Measurements from ENCODE around the gene ZNF37A.

DNA sequence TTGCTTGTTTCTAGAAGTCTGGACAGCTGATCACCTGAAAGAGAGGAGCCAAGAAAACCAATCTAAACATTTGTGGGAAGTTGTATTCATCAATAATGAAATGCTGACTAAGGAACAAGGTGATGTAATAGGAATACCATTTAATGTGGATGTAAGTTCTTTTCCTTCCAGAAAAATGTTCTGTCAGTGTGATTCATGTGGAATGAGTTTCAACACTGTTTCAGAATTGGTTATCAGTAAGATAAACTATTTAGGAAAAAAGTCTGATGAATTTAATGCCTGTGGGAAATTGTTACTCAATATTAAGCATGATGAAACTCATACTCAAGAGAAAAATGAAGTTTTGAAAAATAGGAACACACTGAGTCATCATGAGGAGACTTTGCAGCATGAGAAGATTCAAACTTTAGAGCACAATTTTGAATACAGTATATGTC is 39.8 kb upstream of the ZNF37A start:
- TF ChIP-seq, protein P1, sequence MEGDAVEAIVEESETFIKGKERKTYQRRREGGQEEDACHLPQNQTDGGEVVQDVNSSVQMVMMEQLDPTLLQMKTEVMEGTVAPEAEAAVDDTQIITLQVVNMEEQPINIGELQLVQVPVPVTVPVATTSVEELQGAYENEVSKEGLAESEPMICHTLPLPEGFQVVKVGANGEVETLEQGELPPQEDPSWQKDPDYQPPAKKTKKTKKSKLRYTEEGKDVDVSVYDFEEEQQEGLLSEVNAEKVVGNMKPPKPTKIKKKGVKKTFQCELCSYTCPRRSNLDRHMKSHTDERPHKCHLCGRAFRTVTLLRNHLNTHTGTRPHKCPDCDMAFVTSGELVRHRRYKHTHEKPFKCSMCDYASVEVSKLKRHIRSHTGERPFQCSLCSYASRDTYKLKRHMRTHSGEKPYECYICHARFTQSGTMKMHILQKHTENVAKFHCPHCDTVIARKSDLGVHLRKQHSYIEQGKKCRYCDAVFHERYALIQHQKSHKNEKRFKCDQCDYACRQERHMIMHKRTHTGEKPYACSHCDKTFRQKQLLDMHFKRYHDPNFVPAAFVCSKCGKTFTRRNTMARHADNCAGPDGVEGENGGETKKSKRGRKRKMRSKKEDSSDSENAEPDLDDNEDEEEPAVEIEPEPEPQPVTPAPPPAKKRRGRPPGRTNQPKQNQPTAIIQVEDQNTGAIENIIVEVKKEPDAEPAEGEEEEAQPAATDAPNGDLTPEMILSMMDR (IDR thresholded peaks at IDR 0.05) = no peak
- no peak for TF ChIP-seq POLR2A (IDR thresholded peaks at IDR 0.05)

All from esophagus squamous epithelium (tissue), 4 donors.